SK-N-SH (cell line): ENCODE measurements around the gene PKD2L1.

Source experiments
- TF ChIP-seq, protein P1 (sequence below): fragments of 200-600 bp; sonication (generic); IDR thresholded peaks from 2 replicates; pipeline ENCODE4 v1.6.1; 2017; ENCODE audit warnings: antibody characterized with exemption, mild to moderate bottlenecking, moderate library complexity
- TF ChIP-seq, protein P2 (sequence below): IDR thresholded peaks from 2 replicates; pipeline ENCODE4 v1.4.0; 2012; ENCODE audit warnings: low read depth
- TF ChIP-seq, protein P3 (sequence below): IDR thresholded peaks from 2 replicates; pipeline ENCODE4 v1.4.0; 2012; ENCODE audit warnings: low read depth, borderline replicate concordance

DNA sequence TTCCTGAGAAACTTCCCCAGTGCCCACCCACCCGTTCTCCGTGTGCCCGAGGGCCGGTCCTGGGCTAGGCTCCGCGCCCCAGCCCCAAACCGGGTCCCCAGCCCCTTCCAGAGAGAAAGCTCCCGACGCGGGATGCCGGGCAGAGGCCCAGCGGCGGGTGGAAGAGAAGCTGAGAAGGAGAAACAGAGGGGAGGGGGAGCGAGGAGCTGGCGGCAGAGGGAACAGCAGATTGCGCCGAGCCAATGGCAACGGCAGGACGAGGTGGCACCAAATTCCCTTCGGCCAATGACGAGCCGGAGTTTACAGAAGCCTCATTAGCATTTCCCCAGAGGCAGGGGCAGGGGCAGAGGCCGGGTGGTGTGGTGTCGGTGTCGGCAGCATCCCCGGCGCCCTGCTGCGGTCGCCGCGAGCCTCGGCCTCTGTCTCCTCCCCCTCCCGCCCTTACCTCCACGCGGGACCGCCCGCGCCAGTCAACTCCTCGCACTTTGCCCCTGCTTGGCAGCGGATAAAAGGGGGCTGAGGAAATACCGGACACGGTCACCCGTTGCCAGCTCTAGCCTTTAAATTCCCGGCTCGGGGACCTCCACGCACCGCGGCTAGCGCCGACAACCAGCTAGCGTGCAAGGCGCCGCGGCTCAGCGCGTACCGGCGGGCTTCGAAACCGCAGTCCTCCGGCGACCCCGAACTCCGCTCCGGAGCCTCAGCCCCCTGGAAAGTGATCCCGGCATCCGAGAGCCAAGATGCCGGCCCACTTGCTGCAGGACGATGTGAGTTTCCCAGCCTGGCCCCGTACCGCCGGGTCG, 16.9 kb upstream of the PKD2L1 start, which contains the start of gene SCD:
- TF ChIP-seq, protein P1, sequence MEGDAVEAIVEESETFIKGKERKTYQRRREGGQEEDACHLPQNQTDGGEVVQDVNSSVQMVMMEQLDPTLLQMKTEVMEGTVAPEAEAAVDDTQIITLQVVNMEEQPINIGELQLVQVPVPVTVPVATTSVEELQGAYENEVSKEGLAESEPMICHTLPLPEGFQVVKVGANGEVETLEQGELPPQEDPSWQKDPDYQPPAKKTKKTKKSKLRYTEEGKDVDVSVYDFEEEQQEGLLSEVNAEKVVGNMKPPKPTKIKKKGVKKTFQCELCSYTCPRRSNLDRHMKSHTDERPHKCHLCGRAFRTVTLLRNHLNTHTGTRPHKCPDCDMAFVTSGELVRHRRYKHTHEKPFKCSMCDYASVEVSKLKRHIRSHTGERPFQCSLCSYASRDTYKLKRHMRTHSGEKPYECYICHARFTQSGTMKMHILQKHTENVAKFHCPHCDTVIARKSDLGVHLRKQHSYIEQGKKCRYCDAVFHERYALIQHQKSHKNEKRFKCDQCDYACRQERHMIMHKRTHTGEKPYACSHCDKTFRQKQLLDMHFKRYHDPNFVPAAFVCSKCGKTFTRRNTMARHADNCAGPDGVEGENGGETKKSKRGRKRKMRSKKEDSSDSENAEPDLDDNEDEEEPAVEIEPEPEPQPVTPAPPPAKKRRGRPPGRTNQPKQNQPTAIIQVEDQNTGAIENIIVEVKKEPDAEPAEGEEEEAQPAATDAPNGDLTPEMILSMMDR: no peak
- TF ChIP-seq, protein P2, sequence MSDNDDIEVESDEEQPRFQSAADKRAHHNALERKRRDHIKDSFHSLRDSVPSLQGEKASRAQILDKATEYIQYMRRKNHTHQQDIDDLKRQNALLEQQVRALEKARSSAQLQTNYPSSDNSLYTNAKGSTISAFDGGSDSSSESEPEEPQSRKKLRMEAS: peak; percentile 42; the same call in 1 of the 2 replicates
- TF ChIP-seq, protein P3, sequence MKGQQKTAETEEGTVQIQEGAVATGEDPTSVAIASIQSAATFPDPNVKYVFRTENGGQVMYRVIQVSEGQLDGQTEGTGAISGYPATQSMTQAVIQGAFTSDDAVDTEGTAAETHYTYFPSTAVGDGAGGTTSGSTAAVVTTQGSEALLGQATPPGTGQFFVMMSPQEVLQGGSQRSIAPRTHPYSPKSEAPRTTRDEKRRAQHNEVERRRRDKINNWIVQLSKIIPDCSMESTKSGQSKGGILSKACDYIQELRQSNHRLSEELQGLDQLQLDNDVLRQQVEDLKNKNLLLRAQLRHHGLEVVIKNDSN: no peak
